ENCODE results near the gene TRIM9. TPM values are rescaled to one million over a fixed set of nuclear protein-coding genes. Genes with fewer than 3 reads are reported as not detected.

TRIM9 gene
- total and polyA plus RNA-seq, 12 donors, result 0.55 to 5.3 (median 2.0) TPM

DNA sequence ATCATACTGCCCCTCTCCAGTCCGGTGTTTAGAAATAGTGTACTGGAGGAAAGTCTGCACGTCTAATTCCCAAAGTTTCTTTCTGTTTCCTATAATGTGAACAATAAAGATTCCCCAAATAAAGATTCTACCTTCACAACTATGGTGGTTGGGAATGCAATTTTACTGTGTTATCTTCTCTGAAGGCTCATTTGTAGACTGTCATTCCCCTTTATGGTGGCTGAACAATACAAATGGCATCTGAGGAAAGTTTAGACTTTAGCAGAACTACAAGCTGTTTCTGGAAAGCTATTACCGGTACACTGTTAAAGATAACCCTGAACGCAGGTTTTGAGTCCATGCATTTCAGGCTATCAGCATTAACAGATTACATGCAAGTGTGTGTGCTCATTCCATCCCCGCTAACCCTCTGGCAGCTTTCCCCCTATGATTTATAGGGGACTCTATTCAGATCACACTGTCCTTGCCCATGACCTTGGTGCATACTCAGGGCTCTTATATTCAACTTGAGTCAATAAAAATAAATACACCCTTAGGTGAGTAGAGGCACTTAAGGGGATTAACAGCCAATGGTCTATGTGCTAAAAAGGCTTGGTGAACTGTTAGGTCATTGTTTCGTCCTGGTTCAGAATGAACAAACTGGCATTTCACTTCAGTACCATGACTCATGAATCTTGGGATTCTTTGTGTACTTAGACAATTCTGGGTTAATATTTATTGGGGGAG is 89.9 kb downstream of the TRIM9 start:
- WGBS, 4 donors, result 34 to 45% (median 43%) methylated on average over 6 of the region's 6 CpGs
- H3K27me3 ChIP-seq, result no peaks in the 10 kb centered on the region
- TF ChIP-seq, protein P1, sequence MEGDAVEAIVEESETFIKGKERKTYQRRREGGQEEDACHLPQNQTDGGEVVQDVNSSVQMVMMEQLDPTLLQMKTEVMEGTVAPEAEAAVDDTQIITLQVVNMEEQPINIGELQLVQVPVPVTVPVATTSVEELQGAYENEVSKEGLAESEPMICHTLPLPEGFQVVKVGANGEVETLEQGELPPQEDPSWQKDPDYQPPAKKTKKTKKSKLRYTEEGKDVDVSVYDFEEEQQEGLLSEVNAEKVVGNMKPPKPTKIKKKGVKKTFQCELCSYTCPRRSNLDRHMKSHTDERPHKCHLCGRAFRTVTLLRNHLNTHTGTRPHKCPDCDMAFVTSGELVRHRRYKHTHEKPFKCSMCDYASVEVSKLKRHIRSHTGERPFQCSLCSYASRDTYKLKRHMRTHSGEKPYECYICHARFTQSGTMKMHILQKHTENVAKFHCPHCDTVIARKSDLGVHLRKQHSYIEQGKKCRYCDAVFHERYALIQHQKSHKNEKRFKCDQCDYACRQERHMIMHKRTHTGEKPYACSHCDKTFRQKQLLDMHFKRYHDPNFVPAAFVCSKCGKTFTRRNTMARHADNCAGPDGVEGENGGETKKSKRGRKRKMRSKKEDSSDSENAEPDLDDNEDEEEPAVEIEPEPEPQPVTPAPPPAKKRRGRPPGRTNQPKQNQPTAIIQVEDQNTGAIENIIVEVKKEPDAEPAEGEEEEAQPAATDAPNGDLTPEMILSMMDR (IDR thresholded peaks at IDR 0.05), result no peak
- TF ChIP-seq POLR2A (IDR thresholded peaks at IDR 0.05), result no peak
- H3K9me3 ChIP-seq (replicated peaks in 1 of 3), result no peaks in the 10 kb centered on the region
- intact Hi-C loops (cut with DNase I), result no loop called here
- no peak overlapping the region for H3K4me3 ChIP-seq
- H3K4me1 ChIP-seq (replicated peaks in 1 of 2), result peaks cover 0 to 28% of the 10 kb centered on the region in 2 donors
- DNase-seq, result peak in 3 of 7 donors; percentile 11 to 25 (median 12)
- peak overlapping the region in 2 of 5 donors; percentile 0 to 5 for H3K27ac ChIP-seq
- no peaks in the 10 kb centered on the region for H3K36me3 ChIP-seq (replicated peaks in 1 of 2)

DNA sequence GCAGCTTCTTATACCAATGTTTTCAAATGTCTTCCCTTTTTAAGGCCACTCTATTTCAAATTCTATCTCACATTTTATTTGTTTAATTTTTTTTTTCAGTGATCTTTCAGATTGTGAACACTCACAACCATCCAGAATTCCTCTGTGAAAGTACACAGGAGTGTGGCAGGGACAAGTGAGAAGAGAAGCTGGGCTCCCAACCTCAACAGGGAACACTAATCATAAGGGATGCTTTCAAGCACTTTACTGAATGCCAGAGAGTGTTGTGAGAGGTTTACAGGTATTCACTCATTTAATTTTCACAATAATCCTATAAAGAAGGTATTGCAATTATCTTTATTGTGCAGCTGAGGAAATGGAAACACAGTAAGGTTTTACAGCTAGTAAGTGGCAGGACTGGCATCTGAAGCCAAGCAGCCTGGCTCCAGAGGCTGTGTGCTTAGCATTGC is 90.5 kb downstream of the TRIM9 start:
- DNase-seq, result peak in 3 of 7 donors; percentile 32 to 52 (median 36)
- intact Hi-C loops (cut with DNase I), result no loop called here
- H3K9me3 ChIP-seq (replicated peaks in 1 of 3), result no peaks in the 10 kb centered on the region
- no peak overlapping the region for H3K4me3 ChIP-seq
- peaks cover 0 to 28% of the 10 kb centered on the region in 2 donors for H3K4me1 ChIP-seq (replicated peaks in 1 of 2)
- no peak for TF ChIP-seq POLR2A (IDR thresholded peaks at IDR 0.05)
- TF ChIP-seq, protein P1 (IDR thresholded peaks at IDR 0.05), result no peak
- no peaks in the 10 kb centered on the region for H3K36me3 ChIP-seq (replicated peaks in 1 of 2)
- no peak overlapping the region for H3K27ac ChIP-seq
- H3K27me3 ChIP-seq, result no peaks in the 10 kb centered on the region

DNA sequence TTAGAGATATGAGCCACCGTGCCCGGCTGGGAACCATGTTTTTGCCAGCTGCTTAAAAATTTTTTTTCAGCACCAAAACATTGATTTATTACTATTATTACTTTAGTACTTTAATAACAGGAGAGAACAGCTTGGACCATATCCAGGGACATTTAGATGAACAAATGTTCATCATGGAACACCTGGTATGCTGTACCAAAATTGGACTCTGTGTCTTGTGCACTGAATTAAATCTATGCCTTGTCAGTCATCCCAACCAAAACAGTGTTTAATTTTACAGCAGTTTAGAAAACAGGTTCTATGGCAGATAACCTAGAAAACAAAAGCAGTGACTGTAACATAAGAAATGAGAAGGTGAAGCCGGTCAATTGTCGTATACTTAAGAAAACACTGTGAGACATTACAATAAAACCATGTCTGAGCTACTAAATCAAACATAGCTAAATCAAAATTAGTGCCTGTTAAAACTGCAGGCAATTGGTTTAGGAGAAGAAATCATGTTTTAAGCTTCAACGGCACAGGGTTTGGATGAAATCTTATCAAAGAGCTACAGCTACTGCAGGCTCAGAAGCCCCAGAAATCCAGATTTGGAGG is 92.4 kb downstream of the TRIM9 start:
- no peak overlapping the region for H3K4me3 ChIP-seq
- no peak for DNase-seq
- no peak for TF ChIP-seq POLR2A (IDR thresholded peaks at IDR 0.05)
- TF ChIP-seq, protein P1 (IDR thresholded peaks at IDR 0.05), result no peak
- H3K27ac ChIP-seq, result no peak overlapping the region
- no peaks in the 10 kb centered on the region for H3K27me3 ChIP-seq
- intact Hi-C loops (cut with DNase I), result no loop called here
- H3K36me3 ChIP-seq (replicated peaks in 1 of 2), result no peaks in the 10 kb centered on the region
- WGBS, 4 donors, result 91 to 95% (median 92%) methylated on average over 5 of the region's 5 CpGs
- H3K4me1 ChIP-seq (replicated peaks in 1 of 2), result peaks cover 0 to 25% of the 10 kb centered on the region in 2 donors
- H3K9me3 ChIP-seq (replicated peaks in 1 of 3), result no peaks in the 10 kb centered on the region

- intact Hi-C loops (cut with DNase I), result no loop called here
- H3K9me3 ChIP-seq (replicated peaks in 1 of 3), result no peaks in the 10 kb centered on the region
- no peaks in the 10 kb centered on the region for H3K36me3 ChIP-seq (replicated peaks in 1 of 2)
- no peaks in the 10 kb centered on the region for H3K27me3 ChIP-seq
- WGBS, 4 donors, result 84 to 95% (median 90%) methylated on average over 8 to 9 of the region's 9 CpGs
- no peak for TF ChIP-seq POLR2A (IDR thresholded peaks at IDR 0.05)
- TF ChIP-seq, protein P1 (IDR thresholded peaks at IDR 0.05), result no peak
- H3K4me3 ChIP-seq, result no peak overlapping the region
- peaks cover 0 to 10% of the 10 kb centered on the region in 2 donors for H3K4me1 ChIP-seq (replicated peaks in 1 of 2)
- no peak for DNase-seq
- H3K27ac ChIP-seq, result no peak overlapping the region
Measured at GRCh38 chr14:51000566-51000965, 94.3 kb downstream of the TRIM9 start.
